Caco-2 (cell line): Measurements from ENCODE around the gene DGKE. TPM values are rescaled to one million over a fixed set of nuclear protein-coding genes. Genes with fewer than 3 reads are reported as not detected.

ENCODE experiments used
- BruUV-seq: library from RNA; stranded (reverse); fragments of 400-500 nt; replicated peaks from 2 replicates; lab custom pipeline; 2021; lab: Mats Ljungman, UMichigan
- CTCF ChIA-PET: fragments of 300-600 bp; sonication (Branson Sonifier 250); formaldehyde crosslinking; loops from one replicate; lab custom pipeline; 2022; ENCODE audit warnings: antibody characterized with exemption; lab: Charles Lee
- POLR2A ChIA-PET: fragments of 300-600 bp; sonication (Branson Sonifier 250); formaldehyde crosslinking; loops from one replicate; lab custom pipeline; 2022; ENCODE audit warnings: antibody characterized with exemption; lab: Charles Lee
- DNase-seq, 2 experiments: peaks; one replicate each; pipeline versions ENCODE4 v3.0.0 to v3.0.0-alpha.2; 2020 to 2022
- H3K27me3 ChIP-seq: replicated peaks from 2 replicates; pipeline ENCODE4 v1.6.0; 2011; ENCODE audit warnings: low read length; ENCODE audit not compliant: control insufficient read depth, insufficient read depth
- H3K36me3 ChIP-seq: 2 replicates; pipeline ENCODE4 v1.5.1; 2011; ENCODE audit warnings: low read length; ENCODE audit not compliant: control insufficient read depth, insufficient read depth
- H3K4me1 ChIP-seq: fragments of 250-450 bp; sonication (Bioruptor Pico); 2 replicates; pipeline ENCODE4 v1.5.1; 2020; ENCODE audit warnings: mild to moderate bottlenecking
- H3K4me3 ChIP-seq: 2 replicates; pipeline ENCODE4 v1.5.1; 2011; ENCODE audit warnings: low read depth, mild to moderate bottlenecking, control low read depth, low read length
- H3K9me3 ChIP-seq: fragments of 250-450 bp; sonication (Bioruptor Pico); 2 replicates; pipeline ENCODE4 v1.5.1; 2020; ENCODE audit warnings: mild to moderate bottlenecking, moderate library complexity
- H3K27ac Mint-ChIP-seq: one replicate; pipeline ENCODE4 v1.8.0; 2022; ENCODE audit warnings: mixed read lengths; ENCODE audit not compliant: unreplicated experiment
- H3K27me3 Mint-ChIP-seq: one replicate; pipeline ENCODE4 v1.8.0; 2022; ENCODE audit warnings: mixed read lengths; ENCODE audit not compliant: insufficient read depth, unreplicated experiment
- H3K36me3 Mint-ChIP-seq: one replicate; pipeline ENCODE4 v1.8.0; 2022; ENCODE audit warnings: mild to moderate bottlenecking, mixed read lengths; ENCODE audit not compliant: insufficient read depth, unreplicated experiment
- H3K4me1 Mint-ChIP-seq: one replicate; pipeline ENCODE4 v1.8.0; 2022; ENCODE audit warnings: low read depth, mixed read lengths; ENCODE audit not compliant: unreplicated experiment
- H3K4me3 Mint-ChIP-seq: one replicate; pipeline ENCODE4 v1.8.0; 2022; ENCODE audit warnings: mild to moderate bottlenecking, moderate library complexity, mixed read lengths; ENCODE audit not compliant: unreplicated experiment
- H3K9me3 Mint-ChIP-seq: one replicate; pipeline ENCODE4 v1.8.0; 2022; ENCODE audit warnings: mixed read lengths; ENCODE audit not compliant: unreplicated experiment
- CTCF ChIP-seq, 2 experiments: fragments of 200-600 bp in 1 of 2; IDR thresholded peaks; 1 replicate in 1 of 2; 2 replicates in 1 of 2; pipeline versions ENCODE4 v1.5.1 to v1.8.0; 2011 to 2022; ENCODE audit warnings: antibody characterized with exemption in 1 of 2, control low read depth in 1 of 2, inconsistent platforms in 1 of 2, low read depth in 1 of 2, low read length in 1 of 2, mild to moderate bottlenecking in 1 of 2, moderate library complexity in 1 of 2; ENCODE audit not compliant: insufficient read depth in 1 of 2, severe bottlenecking in 1 of 2, unreplicated experiment in 1 of 2
- intact Hi-C: fragments of 100-400 bp; cut with micrococcal nuclease; formaldehyde crosslinking; loops from one replicate; pipeline ENCODE4 v1.10.0; 2022; ENCODE audit not compliant: unreplicated experiment
- total RNA-seq: library from RNA; stranded (reverse); gene quantifications from 2 replicates; pipeline ENCODE4 v1.2.3, GENCODE V29; 2022

Gene DGKE
- total RNA-seq, 1 experiment from 2014 or later = 15.5 TPM

DNA sequence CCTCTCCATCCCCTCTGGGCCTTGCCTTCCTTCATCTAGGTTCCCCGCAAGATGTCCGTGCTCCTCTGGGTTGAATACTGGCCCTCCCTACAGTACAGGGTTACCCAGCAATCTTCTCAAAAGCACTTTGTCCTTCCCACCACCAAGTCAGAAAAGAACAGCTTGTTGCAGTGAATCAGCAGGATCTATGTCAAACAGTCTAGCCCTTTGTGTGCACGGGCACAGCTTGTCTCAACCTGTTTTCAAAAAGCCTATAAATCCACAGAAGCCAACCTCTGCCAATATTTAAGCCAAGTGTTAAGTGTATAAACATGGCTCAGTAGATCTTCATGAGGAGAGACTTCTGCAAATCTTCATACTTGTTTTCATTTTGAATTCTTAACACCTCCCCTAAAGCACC lies 25.4 kb upstream of the DGKE start:
- Histone ChIP-seq H3K36me3 (no peaks in the 10 kb centered on the region), H3K4me3 (no peak overlapping the region), H3K9me3 (no peaks in the 10 kb centered on the region), H3K27me3 (no peaks in the 10 kb centered on the region), H3K4me1 (no peaks in the 10 kb centered on the region)
- TF ChIP-seq CTCF (IDR thresholded peaks at IDR 0.05; ENCODE audit: insufficient read depth in 1 of 2, low read depth in 1 of 2, low read length in 1 of 2, severe bottlenecking in 1 of 2, unreplicated experiment in 1 of 2) = no peak
- no peaks in the 10 kb centered on the region for H3K4me1 Mint-ChIP-seq
- intact Hi-C loops = no loop called here
- no peaks in the 10 kb centered on the region for H3K36me3 Mint-ChIP-seq
- CTCF ChIA-PET = no interaction called here
- H3K27me3 Mint-ChIP-seq = peaks cover 8% of the 10 kb centered on the region
- BruUV-seq = no TSS peak
- no peaks in the 10 kb centered on the region for H3K9me3 Mint-ChIP-seq
- no peak overlapping the region for H3K4me3 Mint-ChIP-seq
- H3K27ac Mint-ChIP-seq = no peak overlapping the region
- no peak for DNase-seq
- POLR2A ChIA-PET = no interaction called here

- BruUV-seq = no TSS peak
- Mint-ChIP-seq H3K27me3 (peaks cover 8% of the 10 kb centered on the region), H3K9me3 (no peaks in the 10 kb centered on the region), H3K4me1 (no peaks in the 10 kb centered on the region), H3K36me3 (no peaks in the 10 kb centered on the region), H3K27ac (no peak overlapping the region), H3K4me3 (no peak overlapping the region)
- ChIA-PET POLR2A (no interaction called here), CTCF (no interaction called here)
- no peaks in the 10 kb centered on the region for H3K9me3 ChIP-seq
- intact Hi-C loops = no loop called here
- H3K4me3 ChIP-seq = no peak overlapping the region
- H3K27me3 ChIP-seq = no peaks in the 10 kb centered on the region
- TF ChIP-seq CTCF (IDR thresholded peaks at IDR 0.05; ENCODE audit: insufficient read depth in 1 of 2, low read depth in 1 of 2, low read length in 1 of 2, severe bottlenecking in 1 of 2, unreplicated experiment in 1 of 2) = no peak
- H3K4me1 ChIP-seq = no peaks in the 10 kb centered on the region
- no peaks in the 10 kb centered on the region for H3K36me3 ChIP-seq
- DNase-seq = no peak
These were observed 24.7 kb upstream of the DGKE start for GRCh38 chr17:56809106-56809819.

DNA sequence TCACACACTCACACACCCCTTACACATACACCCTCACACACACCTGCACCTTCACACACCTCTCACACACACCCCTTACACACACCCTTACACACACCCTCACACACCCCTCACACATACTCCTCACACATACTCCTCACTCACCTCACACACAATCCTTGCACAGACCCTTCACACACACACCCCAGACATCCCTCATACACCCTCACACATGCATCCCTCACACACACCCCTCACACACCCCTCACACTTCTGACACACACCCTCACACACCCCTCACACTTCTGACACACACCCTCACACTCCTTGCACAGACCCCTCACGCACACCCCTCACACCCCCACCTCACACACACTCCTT lies 24.2 kb upstream of the DGKE start:
- DNase-seq = no peak
- ChIA-PET CTCF (no interaction called here), POLR2A (no interaction called here)
- BruUV-seq = no TSS peak
- no peaks in the 10 kb centered on the region for H3K9me3 Mint-ChIP-seq
- Histone ChIP-seq H3K4me3 (no peak overlapping the region), H3K4me1 (no peaks in the 10 kb centered on the region), H3K9me3 (no peaks in the 10 kb centered on the region), H3K27me3 (no peaks in the 10 kb centered on the region), H3K36me3 (no peaks in the 10 kb centered on the region)
- H3K27me3 Mint-ChIP-seq = peaks cover 8% of the 10 kb centered on the region
- no peak overlapping the region for H3K27ac Mint-ChIP-seq
- intact Hi-C loops = no loop called here
- H3K36me3 Mint-ChIP-seq = no peaks in the 10 kb centered on the region
- no peaks in the 10 kb centered on the region for H3K4me1 Mint-ChIP-seq
- TF ChIP-seq CTCF (IDR thresholded peaks at IDR 0.05; ENCODE audit: insufficient read depth in 1 of 2, low read depth in 1 of 2, low read length in 1 of 2, severe bottlenecking in 1 of 2, unreplicated experiment in 1 of 2) = no peak
- H3K4me3 Mint-ChIP-seq = no peak overlapping the region
